Keratinocyte (primary cell): ENCODE data around the gene FBXO39. TPM values are rescaled to one million over a fixed set of nuclear protein-coding genes. Genes with fewer than 3 reads are reported as not detected.
"Not testable (repeated sequence)": the region's sequence is repeated elsewhere in the genome, so short reads cannot be mapped to it uniquely, and the experiment has no call there.

ENCODE experiments used
- DNase-seq: peaks from one replicate; pipeline ENCODE4 v3.0.0-alpha.2; 2011; ENCODE audit warnings: low read depth, missing footprints, low spot score
- FAIRE-seq: peaks from 2 replicates; lab custom pipeline; 2011; peaks lifted over from hg19 to GRCh38; lab: Jason Lieb, UNC
- H2AFZ ChIP-seq: 2 replicates; pipeline ENCODE4 v1.6.0; 2012; ENCODE audit warnings: low read length, control low read depth, inconsistent platforms; ENCODE audit not compliant: control insufficient read depth
- H3K27ac ChIP-seq: 2 replicates; pipeline ENCODE4 v1.5.1; 2011; ENCODE audit warnings: low read length; ENCODE audit not compliant: control insufficient read depth, insufficient read depth
- H3K27me3 ChIP-seq: 3 replicates; pipeline ENCODE4 v1.6.0; 2011; ENCODE audit warnings: low read length; ENCODE audit not compliant: control insufficient read depth, insufficient read depth; ENCODE audit errors: extremely low read depth
- H3K36me3 ChIP-seq, 2 experiments: 2 replicates in 1 of 2; 3 replicates in 1 of 2; pipeline ENCODE4 v1.5.1; 2011; ENCODE audit warnings: low read length in 2 of 2, mild to moderate bottlenecking in 1 of 2; ENCODE audit not compliant: control insufficient read depth in 2 of 2, insufficient read depth in 2 of 2; ENCODE audit errors: extremely low read depth in 1 of 2
- H3K4me1 ChIP-seq: 3 replicates; pipeline ENCODE4 v1.5.1; 2011; ENCODE audit warnings: low read length; ENCODE audit not compliant: control insufficient read depth, insufficient read depth; ENCODE audit errors: extremely low read depth
- H3K4me2 ChIP-seq: 3 replicates; pipeline ENCODE4 v1.6.0; 2011; ENCODE audit warnings: low read depth, low read length; ENCODE audit not compliant: control insufficient read depth, insufficient read depth; ENCODE audit errors: extremely low read depth
- H3K4me3 ChIP-seq, 3 experiments: fragments of 200-600 bp in 1 of 3; sonication (generic) in 1 of 3; 2 replicates in 2 of 3; 3 replicates in 1 of 3; pipeline ENCODE4 v1.5.1; 2011 to 2016; ENCODE audit warnings: low read length in 3 of 3, mild to moderate bottlenecking in 3 of 3, control low read depth in 2 of 3, inconsistent platforms in 1 of 3, low read depth in 1 of 3, mixed read lengths in 1 of 3, mixed run types in 1 of 3, moderate library complexity in 1 of 3; ENCODE audit not compliant: control insufficient read depth in 2 of 3, insufficient read depth in 2 of 3; ENCODE audit errors: extremely low read depth in 1 of 3
- H3K79me2 ChIP-seq: 2 replicates; pipeline ENCODE4 v1.6.0; 2012; ENCODE audit warnings: low read length; ENCODE audit not compliant: control insufficient read depth, insufficient read depth
- H3K9ac ChIP-seq: 3 replicates; pipeline ENCODE4 v1.6.0; 2011; ENCODE audit warnings: low read length; ENCODE audit not compliant: control insufficient read depth, insufficient read depth; ENCODE audit errors: extremely low read depth
- H3K9me1 ChIP-seq: 3 replicates; pipeline ENCODE4 v1.6.0; 2011; ENCODE audit warnings: low read length; ENCODE audit not compliant: control insufficient read depth, insufficient read depth; ENCODE audit errors: extremely low read depth
- H3K9me3 ChIP-seq: 2 replicates; pipeline ENCODE4 v1.5.1; 2012; ENCODE audit warnings: low read depth, low read length; ENCODE audit not compliant: control insufficient read depth
- H4K20me1 ChIP-seq: 3 replicates; pipeline ENCODE4 v1.6.0; 2011; ENCODE audit warnings: low read length; ENCODE audit not compliant: control insufficient read depth, insufficient read depth; ENCODE audit errors: extremely low read depth
- CTCF ChIP-seq, 3 experiments: IDR thresholded peaks in 1 of 3; conservative IDR thresholded peaks in 1 of 3; optimal IDR thresholded peaks in 1 of 3; 2 replicates in 2 of 3; 3 replicates in 1 of 3; pipeline versions ENCODE3 to v1.5.1; 2011; ENCODE audit warnings: low read length in 3 of 3, mild to moderate bottlenecking in 3 of 3, moderate library complexity in 2 of 3, control low read depth in 1 of 3, inconsistent platforms in 1 of 3; ENCODE audit not compliant: insufficient read depth in 2 of 3; ENCODE audit errors: extremely low read depth in 1 of 3
- EZH2 ChIP-seq: IDR thresholded peaks from one replicate; pipeline ENCODE4 v1.6.1; 2012; ENCODE audit warnings: inconsistent platforms, mild to moderate bottlenecking, low read length, moderate library complexity
- dilution Hi-C: fragments of 300-500 bp; cut with MboI; formaldehyde crosslinking; loops from one replicate; pipeline ENCODE4 v1.7.0; 2020; ENCODE audit warnings: low sequenced_read_pairs; ENCODE audit not compliant: extremely low pct_ligation_motif_present
- polyA plus RNA-seq, 5 experiments: library from polyadenylated mRNA; depleted of rRNA in 3 of 5; stranded (reverse) in 3 of 5; stranded (forward) in 1 of 5; unstranded in 1 of 5; fragments of >200 nt; gene quantifications; 1 replicate in 1 of 5; 2 replicates in 3 of 5; 3 replicates in 1 of 5; pipeline versions ENCODE4 v1.2.1 to v1.2.3, GENCODE V29; 2011 to 2012; ENCODE audit warnings: missing spikeins in 2 of 5, low read depth in 1 of 5, low replicate concordance in 1 of 5

FBXO39 gene
- polyA plus RNA-seq, 1 donor (not counting 4 experiments of a cell fraction or from before 2014, with no cell fraction given) = 3.3 TPM

- Histone ChIP-seq H3K4me2 (no peak overlapping the region), H3K36me3 (peaks cover 0 to 7% of the 10 kb centered on the region in 2 experiments), H3K9ac (no peak overlapping the region), H2AFZ (no peak overlapping the region), H3K27me3 (peaks cover 14% of the 10 kb centered on the region), H3K4me1 (no peaks in the 10 kb centered on the region), H4K20me1 (no peaks in the 10 kb centered on the region), H3K27ac (no peak overlapping the region), H3K79me2 (no peaks in the 10 kb centered on the region), H3K9me1 (no peaks in the 10 kb centered on the region), H3K9me3 (peaks cover 9% of the 10 kb centered on the region), H3K4me3 (no peak overlapping the region)
- no peak for DNase-seq
- no peak for FAIRE-seq
- dilution Hi-C loops = no loop called here
- no peak for TF ChIP-seq CTCF (optimal IDR thresholded peaks at IDR 0.05 in 1 of 3, IDR thresholded peaks at IDR 0.05 in 1 of 3, conservative IDR thresholded peaks at IDR 0.05 in 1 of 3; ENCODE audit: extremely low read depth in 1 of 3, insufficient read depth in 2 of 3, low read length in 3 of 3)
- TF ChIP-seq EZH2 = no peak
These were observed 4.0 kb upstream of the FBXO39 start for GRCh38 chr17:6772016-6772415.

DNA sequence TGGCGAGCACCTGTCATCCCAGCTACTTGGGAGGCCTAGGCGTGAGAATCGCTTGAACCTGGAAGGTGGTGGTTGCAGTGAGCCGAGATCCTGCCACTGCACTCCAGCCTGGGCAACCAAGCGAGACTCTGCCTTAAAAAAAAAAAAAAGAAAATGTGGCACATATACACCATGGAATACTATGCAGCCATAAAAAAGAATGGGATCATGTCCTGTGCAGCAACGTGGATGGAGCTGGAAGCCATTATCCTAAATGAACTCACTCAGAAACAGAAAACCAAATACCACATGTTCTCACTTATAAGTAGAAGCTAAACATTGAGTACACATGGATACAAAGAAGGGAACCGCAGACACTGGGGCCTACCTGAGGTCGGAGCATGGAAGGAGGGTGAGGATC is 1.1 kb upstream of the FBXO39 start:
- H3K9me3 ChIP-seq, H3K4me1 ChIP-seq, H3K4me3 ChIP-seq, dilution Hi-C loops, H3K36me3 ChIP-seq, H3K4me2 ChIP-seq, DNase-seq, FAIRE-seq, H4K20me1 ChIP-seq, H2AFZ ChIP-seq, H3K27ac ChIP-seq, H3K9ac ChIP-seq, H3K9me1 ChIP-seq, H3K79me2 ChIP-seq: not testable (repeated sequence)
- peaks cover 14% of the 10 kb centered on the region for H3K27me3 ChIP-seq

DNA sequence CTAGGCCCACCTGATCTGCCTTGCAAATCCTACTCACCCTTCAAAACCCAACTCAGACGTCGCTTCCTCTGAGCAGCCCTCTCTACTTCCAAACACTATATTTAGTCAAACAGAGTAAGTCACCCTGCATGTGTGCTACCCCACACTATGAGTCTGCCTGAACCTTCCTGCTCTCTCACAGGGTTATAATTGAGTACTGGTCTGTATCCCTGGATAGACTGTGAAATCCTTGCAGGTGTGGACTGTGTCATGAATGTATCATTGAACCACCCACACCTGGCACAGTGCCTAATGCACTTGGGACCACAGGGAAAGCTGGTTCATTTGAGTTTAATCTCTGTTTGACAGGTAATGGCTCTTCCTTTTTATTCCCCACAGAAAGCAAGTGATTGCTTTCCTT is 3.4 kb downstream of the FBXO39 start:
- no peak overlapping the region for H3K9ac ChIP-seq
- H3K4me3 ChIP-seq = no peak overlapping the region
- no peak for FAIRE-seq
- H2AFZ ChIP-seq = no peak overlapping the region
- H3K4me1 ChIP-seq = no peaks in the 10 kb centered on the region
- peaks cover 14% of the 10 kb centered on the region for H3K27me3 ChIP-seq
- no peak overlapping the region for H3K27ac ChIP-seq
- no peaks in the 10 kb centered on the region for H4K20me1 ChIP-seq
- H3K36me3 ChIP-seq = no peaks in the 10 kb centered on the region
- no peak for TF ChIP-seq CTCF (optimal IDR thresholded peaks at IDR 0.05 in 1 of 3, IDR thresholded peaks at IDR 0.05 in 1 of 3, conservative IDR thresholded peaks at IDR 0.05 in 1 of 3; ENCODE audit: extremely low read depth in 1 of 3, insufficient read depth in 2 of 3, low read length in 3 of 3)
- no peak for TF ChIP-seq EZH2
- no peaks in the 10 kb centered on the region for H3K79me2 ChIP-seq
- H3K4me2 ChIP-seq = no peak overlapping the region
- no peaks in the 10 kb centered on the region for H3K9me1 ChIP-seq
- no peak for DNase-seq
- dilution Hi-C loops = no loop called here
- no peaks in the 10 kb centered on the region for H3K9me3 ChIP-seq
